Immature natural killer cell (primary cell): ENCODE data around the gene FANK1. TPM values are rescaled to one million over a fixed set of nuclear protein-coding genes. Genes with fewer than 3 reads are reported as not detected.

Source experiments
- DNase-seq, 3 donors: peaks; one replicate each; pipeline ENCODE4 v3.0.0; 2022; ENCODE audit warnings: mixed read lengths in 1 of 3
- H3K27ac Mint-ChIP-seq, 6 donors: one replicate each; pipeline ENCODE4 v1.8.0; 2020; ENCODE audit warnings: mixed read lengths in 6 of 6, mild to moderate bottlenecking in 5 of 6, inconsistent platforms in 4 of 6, moderate library complexity in 3 of 6
- H3K27me3 Mint-ChIP-seq, 3 donors: one replicate each; pipeline ENCODE4 v1.8.0; 2020 to 2021; ENCODE audit warnings: low read depth in 3 of 3, mild to moderate bottlenecking in 3 of 3, mixed read lengths in 3 of 3, moderate library complexity in 3 of 3, inconsistent platforms in 1 of 3
- H3K36me3 Mint-ChIP-seq, 3 donors: one replicate each; pipeline ENCODE4 v1.8.0; 2020; ENCODE audit warnings: mixed read lengths in 3 of 3, inconsistent platforms in 2 of 3, mild to moderate bottlenecking in 2 of 3
- H3K4me1 Mint-ChIP-seq, 2 donors: one replicate each; pipeline ENCODE4 v1.8.0; 2020; ENCODE audit warnings: inconsistent platforms in 2 of 2, mild to moderate bottlenecking in 2 of 2, mixed read lengths in 2 of 2, moderate library complexity in 1 of 2
- H3K4me3 Mint-ChIP-seq, 5 donors: one replicate each; pipeline ENCODE4 v1.8.0; 2020; ENCODE audit warnings: mild to moderate bottlenecking in 5 of 5, mixed read lengths in 5 of 5, inconsistent platforms in 3 of 5, moderate library complexity in 3 of 5
- H3K9me3 Mint-ChIP-seq, 6 donors: one replicate each; pipeline ENCODE4 v1.8.0; 2020; ENCODE audit warnings: mild to moderate bottlenecking in 6 of 6, mixed read lengths in 6 of 6, inconsistent platforms in 4 of 6, moderate library complexity in 3 of 6
- polyA plus RNA-seq, 3 donors: library from polyadenylated mRNA; unstranded; fragments of 300-500 nt; fragmentation: Illumina TruSeq; gene quantifications; one replicate each; pipeline ENCODE4 v1.2.3, GENCODE V29; 2021

FANK1 gene
- polyA plus RNA-seq, 3 donors from 2014 or later = not detected

DNA sequence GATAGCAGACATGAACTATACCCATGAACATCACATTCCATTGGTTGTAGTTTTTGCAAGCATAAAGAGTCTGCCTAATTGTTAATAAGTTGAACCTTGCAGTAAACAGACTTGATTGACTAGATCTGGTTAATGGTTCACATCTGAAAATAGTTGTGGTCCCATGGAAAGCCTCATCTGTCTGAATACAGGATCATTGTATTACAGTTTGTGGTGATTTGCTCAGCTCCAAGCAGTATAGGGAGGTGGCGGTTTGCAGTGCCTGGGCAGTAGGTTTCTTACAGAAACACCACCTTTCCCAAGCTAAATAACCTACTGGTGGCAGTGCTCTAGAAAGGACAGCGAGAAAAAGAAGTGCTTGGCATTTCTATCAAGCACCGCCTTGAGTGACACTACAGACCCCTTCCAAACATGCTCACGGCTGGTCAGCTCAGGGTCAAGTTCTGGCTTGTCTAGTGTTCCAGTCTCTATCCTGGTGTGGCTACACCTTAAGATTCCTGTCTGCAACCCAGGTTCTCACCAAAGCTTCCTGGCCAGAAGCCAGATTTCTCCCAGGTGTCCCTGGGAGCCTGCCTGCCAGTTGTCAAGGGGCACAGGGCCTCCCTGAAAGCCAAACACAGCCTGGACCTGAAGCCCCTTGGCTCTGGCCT lies 119.9 kb downstream of the FANK1 start:
- H3K9me3 Mint-ChIP-seq = peaks cover 0 to 2% (median 0%) of the 10 kb centered on the region in 6 donors
- peaks cover 31% of the 10 kb centered on the region in 2 donors for H3K4me1 Mint-ChIP-seq
- no peak overlapping the region for H3K27ac Mint-ChIP-seq
- peaks cover 0 to 6% (median 2%) of the 10 kb centered on the region in 3 donors for H3K27me3 Mint-ChIP-seq
- DNase-seq = no peak
- H3K4me3 Mint-ChIP-seq = no peak overlapping the region
- peaks cover 0 to 4% (median 0%) of the 10 kb centered on the region in 3 donors for H3K36me3 Mint-ChIP-seq

DNA sequence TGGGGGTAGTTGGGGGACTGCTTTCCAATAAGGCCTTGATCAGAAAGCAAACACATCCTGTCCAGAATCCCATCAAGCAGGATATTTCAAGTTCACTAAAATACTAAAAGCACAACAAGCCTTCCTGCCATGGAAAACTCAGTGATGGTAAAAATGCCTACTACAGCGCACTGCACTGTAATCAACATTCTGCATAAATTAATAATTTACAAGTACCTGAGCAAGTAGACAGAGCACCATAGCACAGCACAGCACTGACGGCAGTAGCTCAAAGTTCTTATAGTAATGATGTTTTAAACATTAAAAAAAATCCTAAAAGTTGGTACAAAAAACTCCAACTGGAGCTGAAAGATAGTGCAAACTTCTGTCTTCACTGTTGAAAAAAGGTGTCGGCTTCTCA lies 120.5 kb downstream of the FANK1 start:
- Mint-ChIP-seq H3K27me3 (peaks cover 0 to 3% (median 2%) of the 10 kb centered on the region in 3 donors), H3K4me3 (no peak overlapping the region), H3K4me1 (peaks cover 25% of the 10 kb centered on the region in 2 donors), H3K9me3 (peaks cover 0 to 2% (median 0%) of the 10 kb centered on the region in 6 donors), H3K27ac (peak overlapping the region in 5 of 6 donors; percentile 0 to 83 (median 33)), H3K36me3 (peaks cover 0 to 4% (median 0%) of the 10 kb centered on the region in 3 donors)
- DNase-seq = no peak

DNA sequence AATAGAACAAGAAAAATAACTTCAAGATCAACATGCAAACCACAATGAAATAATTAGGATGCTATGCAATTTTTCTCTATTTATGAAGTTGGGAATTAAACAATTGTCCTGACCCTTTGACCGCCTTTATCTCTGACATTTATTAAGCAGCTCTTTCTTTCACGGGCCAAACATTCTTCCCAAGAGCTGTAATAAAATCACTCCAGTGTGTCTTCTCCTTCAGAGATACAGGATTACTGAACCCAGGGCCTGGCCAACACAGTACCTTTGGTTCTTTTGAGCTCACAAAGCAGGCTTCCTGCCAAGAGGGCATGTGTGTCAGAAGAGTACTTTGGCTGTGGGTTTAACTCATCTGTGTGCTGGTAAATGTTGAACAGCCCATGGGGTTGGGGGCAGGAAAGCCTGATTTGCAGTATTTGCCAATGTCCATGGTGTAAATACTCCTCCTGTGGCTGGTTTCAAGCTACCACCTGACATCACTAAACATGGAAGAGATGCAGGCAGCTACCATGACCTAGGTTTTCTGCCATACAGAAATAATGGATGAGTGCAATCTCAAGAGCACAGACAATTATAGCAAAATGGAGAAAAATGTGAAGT lies 121.7 kb downstream of the FANK1 start:
- H3K27ac Mint-ChIP-seq = peak overlapping the region in 2 of 6 donors; percentile 11 to 16
- H3K4me1 Mint-ChIP-seq = peaks cover 13 to 14% of the 10 kb centered on the region in 2 donors
- H3K36me3 Mint-ChIP-seq = peaks cover 0 to 4% (median 0%) of the 10 kb centered on the region in 3 donors
- no peak for DNase-seq
- peaks cover 1 to 5% (median 2%) of the 10 kb centered on the region in 3 donors for H3K27me3 Mint-ChIP-seq
- H3K4me3 Mint-ChIP-seq = no peak overlapping the region
- peaks cover 0 to 2% (median 0%) of the 10 kb centered on the region in 6 donors for H3K9me3 Mint-ChIP-seq

DNA sequence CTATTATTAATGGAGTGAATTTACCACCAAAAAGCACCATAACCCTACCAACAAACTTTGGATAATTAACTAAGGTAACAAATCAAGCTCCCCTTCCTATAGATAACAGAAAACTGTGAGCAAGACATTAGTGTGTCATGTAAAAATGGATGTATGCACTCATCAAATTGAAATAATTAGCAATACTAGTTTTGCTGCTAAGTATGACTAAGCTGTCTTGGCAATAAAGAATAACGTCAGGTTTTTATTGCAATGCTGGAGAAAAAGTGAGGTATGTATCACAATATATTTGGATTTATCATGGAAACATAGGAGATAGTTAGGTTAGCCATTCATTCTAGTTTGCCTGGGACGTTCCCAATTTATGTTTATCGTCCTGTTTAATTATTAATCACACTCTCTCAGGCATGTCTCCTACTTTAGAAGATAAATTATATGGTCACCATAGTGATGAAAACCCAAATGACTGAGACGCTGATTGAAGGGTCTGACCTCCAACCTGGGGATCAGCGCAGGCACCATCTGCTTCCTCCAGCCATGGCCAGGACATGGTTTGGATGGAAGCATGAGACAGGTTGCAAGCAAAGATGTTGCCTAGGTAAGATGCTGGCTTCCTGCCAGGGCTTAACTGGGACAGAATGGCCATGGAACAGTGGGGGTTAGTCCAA lies 125.6 kb downstream of the FANK1 start:
- Mint-ChIP-seq H3K27me3 (peaks cover 2 to 8% (median 3%) of the 10 kb centered on the region in 3 donors), H3K4me3 (no peak overlapping the region), H3K27ac (peak overlapping the region in 1 of 6 donors; percentile 6), H3K4me1 (peaks cover 0 to 2% of the 10 kb centered on the region in 2 donors), H3K9me3 (peaks cover 0 to 2% (median 0%) of the 10 kb centered on the region in 6 donors), H3K36me3 (peaks cover 0 to 4% (median 4%) of the 10 kb centered on the region in 3 donors)
- DNase-seq = no peak

DNA sequence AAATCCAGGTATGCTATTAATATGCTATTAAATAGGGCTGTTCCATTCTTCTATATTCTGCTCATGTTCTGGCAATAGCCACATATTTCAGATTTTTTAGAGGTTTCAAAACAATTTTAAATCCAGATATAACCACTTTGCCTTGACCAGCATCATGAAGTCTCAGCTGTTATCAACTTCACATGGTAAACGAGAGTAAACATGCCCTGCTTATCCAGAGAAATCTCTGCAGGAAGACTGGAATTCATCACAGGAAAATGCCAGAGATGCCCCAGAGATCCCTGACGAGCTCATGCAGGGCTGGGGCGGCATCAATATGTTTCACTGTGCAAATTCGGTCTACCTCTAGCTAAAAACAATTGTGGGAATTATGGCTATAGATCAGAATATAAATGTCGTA lies 126.5 kb downstream of the FANK1 start:
- Mint-ChIP-seq H3K27ac (no peak overlapping the region), H3K9me3 (peaks cover 0 to 5% (median 0%) of the 10 kb centered on the region in 6 donors), H3K4me3 (no peak overlapping the region), H3K4me1 (no peaks in the 10 kb centered on the region), H3K36me3 (peaks cover 0 to 11% (median 4%) of the 10 kb centered on the region in 3 donors), H3K27me3 (peaks cover 2 to 8% (median 3%) of the 10 kb centered on the region in 3 donors)
- no peak for DNase-seq

DNA sequence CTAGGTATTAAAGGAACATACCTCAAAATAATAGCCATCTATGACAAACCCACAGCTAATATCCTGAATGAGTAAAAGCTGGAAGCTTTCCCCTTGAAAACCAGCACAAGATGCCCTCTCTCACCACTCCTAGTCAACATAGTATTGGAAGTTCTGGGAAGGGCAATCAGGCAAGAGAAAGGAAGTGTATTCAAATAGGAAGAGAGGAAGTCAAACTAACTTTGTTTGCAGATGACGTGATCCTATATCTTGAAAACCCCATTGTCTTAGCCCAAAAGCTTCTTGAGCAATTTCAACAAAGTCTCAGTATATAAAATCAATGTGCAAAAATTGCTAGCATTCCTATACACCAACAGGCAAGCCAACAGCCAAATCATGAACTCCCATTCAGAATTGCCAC lies 131.3 kb downstream of the FANK1 start:
- H3K4me3 Mint-ChIP-seq = no peak overlapping the region
- peaks cover 0 to 8% (median 5%) of the 10 kb centered on the region in 3 donors for H3K27me3 Mint-ChIP-seq
- no peak overlapping the region for H3K27ac Mint-ChIP-seq
- DNase-seq = no peak
- H3K4me1 Mint-ChIP-seq = no peaks in the 10 kb centered on the region
- H3K36me3 Mint-ChIP-seq = peaks cover 4 to 16% (median 5%) of the 10 kb centered on the region in 3 donors
- peaks cover 0 to 7% (median 5%) of the 10 kb centered on the region in 6 donors for H3K9me3 Mint-ChIP-seq

DNA sequence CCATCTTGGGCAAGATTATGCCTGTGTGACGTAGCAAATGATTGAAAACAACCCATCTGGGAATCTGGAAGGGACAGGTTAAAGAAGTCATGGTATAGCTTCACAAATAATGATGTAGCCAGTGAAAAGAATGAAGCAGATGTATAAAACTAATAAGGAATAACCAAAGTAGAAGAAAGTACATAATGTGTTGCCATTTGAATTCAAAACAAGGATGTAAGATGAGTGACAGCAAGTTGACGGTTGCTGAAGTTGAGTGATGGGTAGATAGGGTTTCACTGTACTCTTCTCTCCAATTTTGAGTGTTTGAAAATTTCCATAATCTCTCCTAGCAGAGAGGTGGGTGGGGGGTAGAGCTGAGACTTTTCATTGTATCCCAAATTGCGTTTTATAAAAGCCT lies 133.6 kb downstream of the FANK1 start:
- Mint-ChIP-seq H3K4me1 (no peaks in the 10 kb centered on the region), H3K9me3 (peaks cover 2 to 20% (median 8%) of the 10 kb centered on the region in 6 donors), H3K27ac (no peak overlapping the region), H3K4me3 (no peak overlapping the region), H3K36me3 (peaks cover 8 to 16% (median 9%) of the 10 kb centered on the region in 3 donors), H3K27me3 (peaks cover 0 to 5% (median 5%) of the 10 kb centered on the region in 3 donors)
- no peak for DNase-seq

DNA sequence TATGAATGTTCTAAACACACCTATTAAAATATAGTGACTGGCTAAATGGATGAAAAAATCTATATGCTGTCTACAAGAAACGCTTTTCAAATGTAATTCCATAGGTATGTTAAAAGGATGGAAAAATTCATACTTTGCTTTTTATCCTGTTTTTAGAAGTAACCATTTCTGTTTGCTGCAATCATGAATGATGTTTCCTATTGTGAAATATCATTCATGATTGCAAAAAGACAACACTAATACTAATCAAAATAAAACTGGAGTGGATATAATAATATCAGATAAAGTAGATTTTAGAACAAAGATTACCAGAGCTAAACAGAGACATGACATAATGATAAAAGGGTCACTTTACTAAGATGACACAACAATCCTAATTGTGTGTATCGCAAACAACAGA lies 138.2 kb downstream of the FANK1 start:
- no peak for DNase-seq
- no peaks in the 10 kb centered on the region for H3K27me3 Mint-ChIP-seq
- peaks cover 0 to 13% (median 3%) of the 10 kb centered on the region in 6 donors for H3K9me3 Mint-ChIP-seq
- H3K27ac Mint-ChIP-seq = no peak overlapping the region
- H3K4me1 Mint-ChIP-seq = no peaks in the 10 kb centered on the region
- H3K36me3 Mint-ChIP-seq = peaks cover 0 to 5% (median 3%) of the 10 kb centered on the region in 3 donors
- no peak overlapping the region for H3K4me3 Mint-ChIP-seq

DNA sequence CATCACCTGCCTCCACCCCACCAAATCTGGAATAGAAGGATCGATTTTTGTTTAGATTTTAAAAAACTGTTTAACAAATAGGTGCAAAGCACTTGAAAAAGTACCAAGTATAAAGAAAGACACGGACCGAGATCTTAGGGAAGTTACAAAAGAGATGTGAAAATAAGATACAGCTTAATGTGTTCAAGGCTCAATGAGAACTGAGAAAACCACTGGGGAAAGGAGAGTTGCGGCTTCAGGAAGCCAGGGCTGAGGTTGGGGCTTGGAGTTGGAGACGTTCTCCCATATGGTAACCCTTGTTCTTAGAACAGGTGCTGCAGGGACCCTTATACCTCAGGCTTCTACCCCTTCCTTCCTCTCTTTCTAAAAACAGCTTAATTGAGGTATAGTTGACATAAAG lies 140.2 kb downstream of the FANK1 start:
- H3K4me1 Mint-ChIP-seq = peaks cover 7 to 9% of the 10 kb centered on the region in 2 donors

DNA sequence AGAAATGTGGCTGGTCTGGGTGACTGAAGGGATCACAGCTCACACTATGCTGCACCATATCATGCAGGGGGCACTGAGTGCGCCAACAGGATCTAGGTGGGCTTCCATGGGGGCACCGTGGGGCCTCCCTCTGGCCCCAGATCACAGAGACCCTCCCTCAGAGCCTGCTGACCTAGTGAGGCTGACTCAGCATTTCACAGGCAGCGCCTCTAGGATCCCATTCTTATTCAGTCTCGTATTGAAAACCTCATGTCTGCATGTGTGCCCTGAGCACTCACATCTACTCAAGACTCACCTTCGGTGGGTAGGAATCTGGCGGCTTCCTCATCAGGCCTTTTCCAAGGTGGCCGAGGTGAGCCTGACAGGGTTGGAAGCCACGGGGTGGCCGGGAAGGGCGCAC lies 141.6 kb downstream of the FANK1 start:
- no peak for DNase-seq
- Mint-ChIP-seq H3K9me3 (peaks cover 0 to 13% (median 3%) of the 10 kb centered on the region in 6 donors), H3K27me3 (peaks cover 7 to 9% (median 8%) of the 10 kb centered on the region in 3 donors), H3K27ac (peak overlapping the region in 3 of 6 donors; percentile 64 to 99 (median 69)), H3K4me3 (no peak overlapping the region), H3K4me1 (peaks cover 21 to 23% of the 10 kb centered on the region in 2 donors), H3K36me3 (peaks cover 0 to 5% (median 3%) of the 10 kb centered on the region in 3 donors)

More for the DNA sequence above, 140.2 kb downstream of the FANK1 start:
- DNase-seq = no peak
- H3K4me3 Mint-ChIP-seq = no peak overlapping the region
- peak overlapping the region in 2 of 6 donors; percentile 5 to 23 for H3K27ac Mint-ChIP-seq
- peaks cover 0 to 13% (median 3%) of the 10 kb centered on the region in 6 donors for H3K9me3 Mint-ChIP-seq
- peaks cover 0 to 5% (median 3%) of the 10 kb centered on the region in 3 donors for H3K36me3 Mint-ChIP-seq
- H3K27me3 Mint-ChIP-seq = peaks cover 0 to 1% (median 0%) of the 10 kb centered on the region in 3 donors

DNA sequence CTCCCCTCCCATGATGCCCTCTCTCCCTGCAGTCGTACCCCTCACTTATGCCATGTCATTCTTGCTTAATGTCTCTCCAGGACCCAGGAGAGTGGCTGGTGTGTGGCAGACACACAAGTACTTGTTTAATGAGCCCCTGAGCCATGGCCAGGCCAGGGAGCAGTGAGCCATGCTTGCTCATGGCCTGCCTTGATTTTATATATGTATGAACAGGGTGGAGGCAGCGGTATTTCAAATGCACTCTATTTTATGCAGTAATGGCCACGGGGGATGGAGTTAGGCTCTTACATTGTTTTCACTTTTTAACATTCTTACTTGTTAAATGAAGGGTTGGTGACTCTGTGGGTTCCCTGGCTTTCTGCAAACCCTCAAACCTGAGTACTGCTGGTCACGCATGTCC lies 144.8 kb downstream of the FANK1 start:
- Mint-ChIP-seq H3K27me3 (peaks cover 8 to 9% (median 9%) of the 10 kb centered on the region in 3 donors), H3K4me1 (peaks cover 21 to 34% of the 10 kb centered on the region in 2 donors), H3K27ac (peak overlapping the region; percentile 96 to 100 (median 99)), H3K36me3 (no peaks in the 10 kb centered on the region), H3K4me3 (peak overlapping the region in 3 of 5 donors; percentile 76 to 82 (median 80)), H3K9me3 (no peaks in the 10 kb centered on the region)
- DNase-seq = no peak

DNA sequence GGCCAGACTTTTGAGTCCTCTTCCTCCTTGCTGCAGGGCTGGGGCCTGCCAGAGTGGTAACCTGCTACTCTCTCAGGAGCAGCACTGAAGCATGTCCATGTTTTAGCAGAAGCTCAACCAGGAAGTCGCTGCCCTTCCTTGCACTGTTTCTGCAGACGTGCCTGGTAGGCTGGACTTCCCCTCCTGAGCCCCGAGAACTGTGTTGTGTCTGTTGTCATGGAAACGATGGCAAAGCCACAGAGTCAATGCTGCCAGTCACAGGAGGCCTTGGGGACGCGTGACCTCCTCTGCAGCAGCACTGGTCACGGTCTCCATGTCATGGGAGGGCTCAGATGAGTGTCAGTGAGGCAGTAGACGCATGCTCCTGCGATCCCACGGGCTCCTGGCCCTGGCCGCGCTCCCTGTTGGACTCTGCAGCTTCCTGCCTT lies 145.5 kb downstream of the FANK1 start:
- Mint-ChIP-seq H3K27me3 (peaks cover 8 to 9% (median 9%) of the 10 kb centered on the region in 3 donors), H3K9me3 (no peaks in the 10 kb centered on the region), H3K27ac (peak overlapping the region; percentile 96 to 100 (median 99)), H3K36me3 (no peaks in the 10 kb centered on the region), H3K4me3 (peak overlapping the region; percentile 65 to 83 (median 80)), H3K4me1 (peaks cover 21 to 34% of the 10 kb centered on the region in 2 donors)
- DNase-seq = peak; percentile 94 to 97 (median 96)

DNA sequence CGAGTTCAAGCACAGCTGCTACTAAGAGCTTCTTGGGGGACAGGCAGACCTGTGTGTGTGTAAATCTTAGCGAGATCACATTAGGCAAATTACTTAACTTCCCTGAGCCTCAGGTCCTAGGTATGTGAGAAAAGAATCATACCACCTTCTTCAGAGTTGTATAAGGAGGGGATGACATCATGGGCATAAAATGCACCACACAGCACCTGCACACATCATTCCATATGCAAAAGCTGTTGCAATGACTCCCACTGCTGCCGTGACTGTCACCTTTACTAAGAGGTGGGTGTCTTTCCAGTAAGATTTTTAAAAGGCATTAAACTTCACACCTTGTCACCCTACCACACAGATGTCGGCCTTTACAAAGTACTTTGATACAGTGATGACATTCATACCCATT lies 146.0 kb downstream of the FANK1 start:
- Mint-ChIP-seq H3K27me3 (peaks cover 8 to 9% (median 9%) of the 10 kb centered on the region in 3 donors), H3K4me1 (peaks cover 21 to 34% of the 10 kb centered on the region in 2 donors), H3K27ac (peak overlapping the region; percentile 96 to 100 (median 99)), H3K4me3 (peak overlapping the region; percentile 65 to 83 (median 80)), H3K9me3 (no peaks in the 10 kb centered on the region), H3K36me3 (no peaks in the 10 kb centered on the region)
- DNase-seq = no peak
